GM19452 (cell line): ENCODE results near the gene SCP2.
"Not testable (repeated sequence)": the region's sequence is repeated elsewhere in the genome, so short reads cannot be mapped to it uniquely, and the experiment has no call there.

Source experiments
- ATAC-seq: cut with Tn5 transposase; IDR thresholded peaks from one replicate; pipeline ENCODE4 v1.9.1; 2021; ENCODE audit not compliant: unreplicated experiment

The SCP2 gene

DNA sequence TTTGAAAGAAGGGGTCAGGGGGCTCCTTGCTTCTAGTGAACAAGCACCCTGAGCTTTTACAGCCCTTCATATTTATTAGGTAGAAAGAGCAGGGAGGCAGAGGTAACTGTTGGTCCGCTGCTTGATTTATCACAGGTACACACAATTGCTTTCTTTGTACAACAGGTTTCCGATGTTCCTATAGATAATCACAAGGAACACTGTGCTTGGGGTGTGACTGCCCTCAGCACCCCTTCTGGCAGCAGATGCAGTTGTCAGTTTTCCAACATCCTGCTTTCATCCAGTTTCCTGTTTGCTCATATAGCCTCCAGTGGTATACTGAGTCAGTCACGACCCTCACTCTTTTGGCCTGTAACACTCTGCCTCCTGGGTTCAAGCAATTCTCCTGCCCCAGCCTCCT, 40.6 kb downstream of the SCP2 start:
- no peak for ATAC-seq

DNA sequence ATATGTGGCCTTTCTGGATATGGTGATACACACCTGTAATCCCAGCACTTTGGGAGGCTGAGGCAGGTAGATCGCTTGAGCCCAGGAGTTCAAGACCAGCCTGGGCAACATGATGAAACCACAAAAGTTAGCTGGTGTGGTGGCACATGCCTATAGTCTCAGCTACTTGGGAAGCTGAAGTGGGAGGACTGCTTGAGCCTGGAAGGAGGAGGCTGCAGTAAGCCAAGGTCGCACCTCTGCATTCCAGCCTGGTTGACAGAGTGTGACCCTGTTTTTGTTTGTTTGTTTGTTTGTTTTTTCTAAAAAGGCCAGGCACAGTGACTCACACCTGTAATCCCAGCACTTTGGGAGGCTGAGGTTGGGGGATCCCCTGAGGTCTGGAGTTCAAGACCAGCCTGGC, 42.2 kb downstream of the SCP2 start:
- ATAC-seq, result not testable (repeated sequence)

DNA sequence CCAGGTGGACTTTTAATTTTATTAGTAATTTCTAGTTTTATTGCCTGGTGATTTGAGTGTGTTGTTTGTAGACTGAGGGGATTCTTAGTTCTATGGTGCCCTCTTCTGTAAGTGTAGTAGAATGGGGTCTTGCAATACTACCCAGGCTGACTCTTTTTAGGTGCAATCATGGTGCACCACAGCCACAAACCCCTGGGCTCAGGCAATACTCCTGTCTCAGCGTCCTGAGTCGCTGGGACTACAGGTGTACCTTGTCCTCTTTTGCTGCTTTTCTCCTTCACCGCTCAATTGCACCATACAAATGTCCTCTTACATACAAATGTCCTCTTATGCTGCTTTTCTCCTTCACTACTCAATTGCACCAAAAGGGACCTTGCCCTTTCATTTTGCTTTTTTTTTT, 43.1 kb downstream of the SCP2 start:
- no peak for ATAC-seq

DNA sequence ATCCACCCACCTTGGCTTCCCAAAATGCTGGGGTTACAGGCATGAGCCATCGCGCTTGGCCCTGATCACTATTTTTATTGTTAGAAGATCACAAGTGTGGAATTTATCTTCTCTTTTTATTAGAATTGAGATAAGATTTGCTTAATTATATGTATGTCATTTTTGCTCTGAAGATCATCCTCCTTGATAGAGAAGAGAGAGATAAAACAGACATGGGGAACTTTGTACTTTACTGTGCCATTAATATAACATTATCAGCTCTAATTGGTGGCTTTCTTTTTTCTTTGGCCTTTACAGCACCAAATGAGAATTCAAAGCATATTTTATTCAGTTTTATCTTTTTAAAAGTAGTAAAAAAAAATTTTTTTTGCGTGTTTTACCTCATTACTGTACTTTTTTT, 46.8 kb downstream of the SCP2 start:
- no peak for ATAC-seq

DNA sequence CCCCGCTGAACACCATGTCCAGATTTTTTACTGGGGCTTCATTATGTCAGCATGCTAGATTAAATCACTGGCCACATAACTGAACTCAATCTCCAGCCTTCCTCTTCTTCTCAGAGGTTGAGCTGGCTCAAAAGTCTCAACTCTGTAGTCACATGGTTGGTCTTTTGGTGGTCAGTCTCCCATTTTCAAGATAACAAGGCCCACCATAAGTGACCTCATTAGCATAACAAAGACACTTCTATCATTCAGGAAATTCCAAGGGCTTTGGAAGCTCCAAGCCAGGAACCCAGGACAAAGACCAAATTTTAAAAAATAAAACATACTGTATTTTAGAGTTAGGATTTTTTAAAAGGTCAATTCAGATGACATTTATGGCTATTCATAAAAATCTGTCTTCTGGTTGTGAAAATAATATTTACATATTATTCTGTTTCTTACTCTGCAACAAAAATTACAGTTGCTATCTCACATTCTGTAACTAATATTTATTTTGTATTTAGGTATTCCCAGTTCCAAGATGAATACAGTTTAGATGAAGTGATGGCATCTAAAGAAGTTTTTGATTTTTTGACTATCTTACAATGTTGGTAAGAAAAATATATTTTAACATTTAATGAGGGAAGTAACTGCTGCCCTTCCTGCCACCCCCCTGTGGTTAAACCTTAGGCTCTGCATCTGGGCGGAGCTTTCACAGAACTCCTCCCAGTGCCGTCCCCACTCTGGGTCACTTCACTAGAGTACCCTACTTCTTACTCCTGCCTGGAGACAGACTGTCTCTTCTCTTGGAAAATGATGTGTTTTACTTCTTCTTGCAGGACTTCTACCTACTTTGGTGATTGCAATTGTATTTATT, 49.3 kb downstream of the SCP2 start:
- no peak for ATAC-seq

DNA sequence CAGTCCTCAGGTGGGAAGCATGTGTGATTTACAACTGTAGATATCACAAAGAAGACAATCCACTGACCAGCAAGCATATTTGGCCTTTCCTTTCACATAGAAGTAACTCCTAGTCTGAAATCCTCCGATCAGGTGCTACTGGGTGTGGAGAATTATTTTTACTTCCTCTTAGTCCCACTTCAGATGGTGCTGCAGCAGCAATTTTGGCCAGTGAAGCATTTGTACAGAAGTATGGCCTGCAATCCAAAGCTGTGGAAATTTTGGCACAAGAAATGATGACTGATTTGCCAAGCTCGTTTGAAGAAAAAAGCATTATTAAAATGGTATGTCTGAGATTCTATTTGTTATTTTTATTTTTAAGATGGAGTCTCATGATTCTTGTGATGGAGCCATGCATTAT, 51.0 kb downstream of the SCP2 start:
- ATAC-seq, result no peak

- ATAC-seq, result not testable (repeated sequence)
Observed at GRCh38 chr1:52992733-52993132, 65.7 kb downstream of the SCP2 start.

- no peak for ATAC-seq
Observed at GRCh38 chr1:52994656-52995055, 67.6 kb downstream of the SCP2 start.

GRCh38 chr1:52996653-52997052, 69.6 kb downstream of the SCP2 start:
- ATAC-seq, result no peak

DNA sequence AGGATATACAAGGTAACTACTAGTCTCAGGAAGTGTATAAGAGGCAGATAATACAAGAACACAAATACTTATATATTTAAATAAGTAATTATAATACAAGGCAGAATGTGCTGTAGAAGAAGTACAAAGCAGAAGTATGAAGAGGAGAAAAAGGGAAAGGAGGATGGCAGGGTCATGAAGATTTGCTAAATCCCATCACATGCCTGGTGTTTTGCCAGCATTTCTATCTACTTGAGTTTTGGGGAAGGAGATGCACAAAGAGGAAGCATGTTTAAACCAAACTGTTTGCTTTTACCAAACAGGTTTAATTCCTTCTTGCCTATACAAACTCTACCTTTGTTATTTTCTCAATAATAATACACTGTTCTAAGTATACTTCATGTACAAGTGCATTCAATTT, 74.1 kb downstream of the SCP2 start:
- ATAC-seq, result no peak

- ATAC-seq, result not testable (repeated sequence)
Observed at GRCh38 chr1:53006612-53007011, 79.5 kb downstream of the SCP2 start.

DNA sequence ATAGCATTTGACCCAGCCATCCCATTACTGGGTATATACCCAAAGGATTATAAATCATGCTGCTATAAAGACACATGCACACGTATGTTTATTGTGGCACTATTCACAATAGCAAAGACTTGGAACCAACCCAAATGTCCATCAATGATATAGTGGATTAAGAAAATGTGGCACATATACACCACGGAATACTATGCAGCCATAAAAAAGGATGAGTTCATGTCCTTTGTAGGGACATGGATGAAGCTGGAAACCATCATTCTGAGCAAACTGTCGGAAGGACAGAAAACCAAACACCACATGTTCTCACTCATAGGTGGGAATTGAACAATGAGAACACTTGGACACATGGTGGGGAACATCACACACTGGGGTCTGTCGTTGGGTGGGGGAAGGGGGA, 83.2 kb downstream of the SCP2 start:
- ATAC-seq, result not testable (repeated sequence)

DNA sequence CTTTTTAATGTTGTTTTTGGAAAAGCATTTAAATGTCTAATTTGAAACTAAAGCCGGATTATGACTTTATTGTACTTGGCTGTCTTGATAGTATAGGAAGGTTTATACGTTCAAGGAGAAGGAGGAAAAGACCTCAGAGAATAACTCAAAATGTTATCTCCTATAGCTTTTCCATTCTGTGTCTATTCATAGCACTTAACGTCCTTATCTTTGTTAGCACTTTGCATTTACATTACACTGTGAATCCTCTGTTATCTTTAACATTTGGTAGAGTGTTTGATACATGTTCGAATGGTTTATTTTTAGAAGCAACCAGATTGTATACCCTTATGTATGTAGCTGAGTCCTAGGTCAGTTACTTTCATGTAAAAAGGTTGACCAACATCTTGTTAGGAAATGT, 84.1 kb downstream of the SCP2 start:
- ATAC-seq, result no peak

GRCh38 chr1:53014791-53015507, 87.9 kb downstream of the SCP2 start:
- ATAC-seq, result peak; percentile 88

GRCh38 chr1:53015508-53015860, 88.4 kb downstream of the SCP2 start:
- no peak for ATAC-seq

- ATAC-seq, result no peak
Observed at GRCh38 chr1:53016705-53017104, 89.6 kb downstream of the SCP2 start.

- no peak for ATAC-seq
Observed at GRCh38 chr1:53020588-53020987, 93.5 kb downstream of the SCP2 start.

DNA sequence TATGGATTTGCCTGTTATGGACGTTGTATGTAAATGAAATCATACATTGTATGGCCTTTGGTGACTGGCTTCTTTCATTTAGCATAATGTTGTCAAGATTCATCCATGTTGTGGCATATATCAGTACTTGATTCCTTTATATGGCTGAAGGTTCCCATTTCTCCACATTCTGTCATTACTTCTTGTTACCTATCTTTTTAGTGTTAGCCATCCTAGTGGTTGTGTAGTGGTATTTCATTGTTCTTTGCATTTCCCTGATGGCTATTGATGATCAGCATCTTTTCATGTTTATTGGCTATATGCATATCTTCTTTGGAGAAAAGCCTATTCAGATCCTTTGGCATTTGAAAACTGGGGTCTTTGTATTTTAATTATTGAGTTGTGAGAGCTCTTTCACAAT, 95.1 kb downstream of the SCP2 start:
- no peak for ATAC-seq

DNA sequence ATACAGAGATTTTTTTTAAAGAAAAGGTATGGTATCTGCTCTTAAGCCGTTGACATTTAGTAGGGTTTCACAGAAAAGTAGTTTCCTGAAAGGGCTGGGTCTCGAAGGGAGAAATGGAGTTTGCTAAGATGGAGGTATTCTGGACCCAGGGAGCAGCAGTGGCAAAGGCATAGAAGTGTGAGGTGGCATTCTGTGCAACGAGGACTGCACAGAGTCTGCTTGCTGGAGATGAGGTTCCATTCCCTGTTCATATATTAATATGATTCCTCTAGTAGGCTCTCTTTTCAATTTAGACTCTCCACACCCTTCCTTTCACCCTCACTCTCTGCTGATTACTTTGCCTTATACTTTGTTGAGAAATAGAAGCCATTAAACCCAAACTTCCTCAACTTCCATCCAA, 96.5 kb downstream of the SCP2 start:
- no peak for ATAC-seq

- no peak for ATAC-seq
Observed at GRCh38 chr1:53024117-53024516, 97.0 kb downstream of the SCP2 start.

- ATAC-seq, result no peak
Observed at GRCh38 chr1:53025034-53025768, 98.1 kb downstream of the SCP2 start.

DNA sequence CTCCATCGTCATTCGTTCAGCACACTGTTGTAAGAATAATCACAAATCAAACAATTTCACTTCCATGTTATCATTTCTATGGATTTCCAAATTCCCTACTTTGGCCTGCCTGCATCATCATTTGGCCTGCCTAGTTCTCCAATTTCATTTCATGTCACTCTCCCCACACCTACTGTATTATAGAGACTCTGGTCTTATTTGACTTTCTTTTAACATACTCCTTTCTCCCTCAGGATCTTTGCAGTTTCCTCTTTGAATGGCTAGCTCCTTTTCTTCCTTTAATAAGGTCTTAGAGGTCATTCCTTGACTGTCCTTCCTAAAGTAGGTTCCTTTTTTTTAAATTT, 98.7 kb downstream of the SCP2 start:
- no peak for ATAC-seq
